ENCODE measurements around the gene PPME1. TPM values are rescaled to one million over a fixed set of nuclear protein-coding genes. Genes with fewer than 3 reads are reported as not detected.

The PPME1 gene
- total RNA-seq, 1 experiment from 2014 or later: 99.4 TPM

DNA sequence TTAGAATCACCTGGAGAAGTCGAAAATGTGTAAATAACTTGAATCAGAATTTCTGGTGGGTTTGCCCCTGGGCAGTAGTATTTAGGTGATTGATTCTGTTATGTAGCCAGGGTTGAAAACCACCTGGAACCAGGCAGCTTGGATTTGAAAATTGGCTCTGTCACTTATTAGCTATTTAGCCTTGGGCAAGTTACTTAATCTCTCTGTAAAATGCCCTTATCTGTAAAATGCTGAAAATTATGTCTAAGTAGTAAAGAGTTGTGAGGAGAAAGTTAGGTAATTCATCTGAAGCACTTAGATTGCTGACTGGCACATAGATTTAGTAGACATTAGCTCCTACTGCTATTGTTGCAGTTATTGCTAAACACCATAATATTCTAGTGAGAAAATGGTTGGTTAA lies 49.3 kb downstream of the PPME1 start:
- in situ Hi-C loops (cut with HindIII; ENCODE audit: low pct_unique_long_range_greater_than_20kb, low sequenced_read_pairs): no loop called here
- POLR2A ChIA-PET: no interaction called here
- Histone ChIP-seq H3K4me3 (ENCODE audit: low read depth in 2 of 2, low read length in 2 of 2) (no peak overlapping the region), H3K4me1 (ENCODE audit: control insufficient read depth, insufficient read depth, low read length) (no peaks in the 10 kb centered on the region), H3K9me3 (ENCODE audit: control insufficient read depth, insufficient read depth, low read depth, low read length) (no peaks in the 10 kb centered on the region), H3K27me3 (ENCODE audit: control insufficient read depth, insufficient read depth, low read length) (no peaks in the 10 kb centered on the region), H3K36me3 (ENCODE audit: control insufficient read depth, insufficient read depth, low read length) (no peaks in the 10 kb centered on the region), H3K27ac (ENCODE audit: low read length) (no peak overlapping the region)
- CTCF ChIA-PET: no interaction called here
- no TSS peak for BruUV-seq (replicated peaks)
- DNase-seq (ENCODE audit: low read depth, low spot score) (no peak), ATAC-seq (no peak)
- TF ChIP-seq TCF7L2 (IDR thresholded peaks at IDR 0.05; ENCODE audit: low read depth, low read length) (no peak), POLR2AphosphoS5 (IDR thresholded peaks at IDR 0.05; ENCODE audit: low read depth, low read length) (no peak), SIN3A (IDR thresholded peaks at IDR 0.05; ENCODE audit: borderline replicate concordance, insufficient read depth, low read depth, low read length) (no peak)
- TF ChIP-seq, protein P1, sequence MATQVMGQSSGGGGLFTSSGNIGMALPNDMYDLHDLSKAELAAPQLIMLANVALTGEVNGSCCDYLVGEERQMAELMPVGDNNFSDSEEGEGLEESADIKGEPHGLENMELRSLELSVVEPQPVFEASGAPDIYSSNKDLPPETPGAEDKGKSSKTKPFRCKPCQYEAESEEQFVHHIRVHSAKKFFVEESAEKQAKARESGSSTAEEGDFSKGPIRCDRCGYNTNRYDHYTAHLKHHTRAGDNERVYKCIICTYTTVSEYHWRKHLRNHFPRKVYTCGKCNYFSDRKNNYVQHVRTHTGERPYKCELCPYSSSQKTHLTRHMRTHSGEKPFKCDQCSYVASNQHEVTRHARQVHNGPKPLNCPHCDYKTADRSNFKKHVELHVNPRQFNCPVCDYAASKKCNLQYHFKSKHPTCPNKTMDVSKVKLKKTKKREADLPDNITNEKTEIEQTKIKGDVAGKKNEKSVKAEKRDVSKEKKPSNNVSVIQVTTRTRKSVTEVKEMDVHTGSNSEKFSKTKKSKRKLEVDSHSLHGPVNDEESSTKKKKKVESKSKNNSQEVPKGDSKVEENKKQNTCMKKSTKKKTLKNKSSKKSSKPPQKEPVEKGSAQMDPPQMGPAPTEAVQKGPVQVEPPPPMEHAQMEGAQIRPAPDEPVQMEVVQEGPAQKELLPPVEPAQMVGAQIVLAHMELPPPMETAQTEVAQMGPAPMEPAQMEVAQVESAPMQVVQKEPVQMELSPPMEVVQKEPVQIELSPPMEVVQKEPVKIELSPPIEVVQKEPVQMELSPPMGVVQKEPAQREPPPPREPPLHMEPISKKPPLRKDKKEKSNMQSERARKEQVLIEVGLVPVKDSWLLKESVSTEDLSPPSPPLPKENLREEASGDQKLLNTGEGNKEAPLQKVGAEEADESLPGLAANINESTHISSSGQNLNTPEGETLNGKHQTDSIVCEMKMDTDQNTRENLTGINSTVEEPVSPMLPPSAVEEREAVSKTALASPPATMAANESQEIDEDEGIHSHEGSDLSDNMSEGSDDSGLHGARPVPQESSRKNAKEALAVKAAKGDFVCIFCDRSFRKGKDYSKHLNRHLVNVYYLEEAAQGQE (IDR thresholded peaks at IDR 0.05; ENCODE audit: insufficient read depth in 1 of 2, low read depth in 2 of 2, low read length in 1 of 2): no peak
- TF ChIP-seq, protein P2, sequence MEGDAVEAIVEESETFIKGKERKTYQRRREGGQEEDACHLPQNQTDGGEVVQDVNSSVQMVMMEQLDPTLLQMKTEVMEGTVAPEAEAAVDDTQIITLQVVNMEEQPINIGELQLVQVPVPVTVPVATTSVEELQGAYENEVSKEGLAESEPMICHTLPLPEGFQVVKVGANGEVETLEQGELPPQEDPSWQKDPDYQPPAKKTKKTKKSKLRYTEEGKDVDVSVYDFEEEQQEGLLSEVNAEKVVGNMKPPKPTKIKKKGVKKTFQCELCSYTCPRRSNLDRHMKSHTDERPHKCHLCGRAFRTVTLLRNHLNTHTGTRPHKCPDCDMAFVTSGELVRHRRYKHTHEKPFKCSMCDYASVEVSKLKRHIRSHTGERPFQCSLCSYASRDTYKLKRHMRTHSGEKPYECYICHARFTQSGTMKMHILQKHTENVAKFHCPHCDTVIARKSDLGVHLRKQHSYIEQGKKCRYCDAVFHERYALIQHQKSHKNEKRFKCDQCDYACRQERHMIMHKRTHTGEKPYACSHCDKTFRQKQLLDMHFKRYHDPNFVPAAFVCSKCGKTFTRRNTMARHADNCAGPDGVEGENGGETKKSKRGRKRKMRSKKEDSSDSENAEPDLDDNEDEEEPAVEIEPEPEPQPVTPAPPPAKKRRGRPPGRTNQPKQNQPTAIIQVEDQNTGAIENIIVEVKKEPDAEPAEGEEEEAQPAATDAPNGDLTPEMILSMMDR (IDR thresholded peaks at IDR 0.05): no peak
- intact Hi-C loops (cut with micrococcal nuclease; ENCODE audit: unreplicated experiment): no loop called here

DNA sequence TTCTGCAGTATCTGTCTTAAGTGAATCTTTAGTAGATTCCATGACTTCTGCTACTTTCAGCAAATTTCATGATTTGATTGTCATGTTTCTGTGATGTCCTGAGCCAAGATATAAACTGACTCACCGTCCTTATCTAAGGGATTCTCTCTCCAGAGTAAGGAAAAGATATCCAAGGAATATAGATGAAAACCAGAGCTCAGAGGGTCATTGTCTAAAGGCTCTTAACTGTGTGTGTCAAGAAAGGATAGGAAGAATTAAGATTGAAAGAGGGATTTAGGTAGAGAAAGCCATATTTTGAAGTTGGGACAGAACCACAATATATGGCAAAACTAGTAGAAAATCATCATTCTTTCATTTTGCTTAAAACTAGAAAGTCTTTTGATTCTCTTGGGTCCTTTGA lies 50.7 kb downstream of the PPME1 start:
- Histone ChIP-seq H3K4me3 (ENCODE audit: low read depth in 2 of 2, low read length in 2 of 2) (no peak overlapping the region), H3K27me3 (ENCODE audit: control insufficient read depth, insufficient read depth, low read length) (no peaks in the 10 kb centered on the region), H3K36me3 (ENCODE audit: control insufficient read depth, insufficient read depth, low read length) (0 out of 2 replicates have a peak, but pooled peaks cover 2% of the 10 kb centered on the region), H3K4me1 (ENCODE audit: control insufficient read depth, insufficient read depth, low read length) (no peaks in the 10 kb centered on the region), H3K27ac (ENCODE audit: low read length) (no peak overlapping the region), H3K9me3 (ENCODE audit: control insufficient read depth, insufficient read depth, low read depth, low read length) (no peaks in the 10 kb centered on the region)
- POLR2A ChIA-PET: no interaction called here
- DNase-seq (ENCODE audit: low read depth, low spot score) (no peak), ATAC-seq (no peak)
- CTCF ChIA-PET: no interaction called here
- intact Hi-C loops (cut with micrococcal nuclease; ENCODE audit: unreplicated experiment): no loop called here
- TF ChIP-seq SIN3A (IDR thresholded peaks at IDR 0.05; ENCODE audit: borderline replicate concordance, insufficient read depth, low read depth, low read length) (no peak), TCF7L2 (IDR thresholded peaks at IDR 0.05; ENCODE audit: low read depth, low read length) (no peak), POLR2AphosphoS5 (IDR thresholded peaks at IDR 0.05; ENCODE audit: low read depth, low read length) (no peak)
- TF ChIP-seq, protein P2 (IDR thresholded peaks at IDR 0.05): no peak
- TF ChIP-seq, protein P1 (IDR thresholded peaks at IDR 0.05; ENCODE audit: insufficient read depth in 1 of 2, low read depth in 2 of 2, low read length in 1 of 2): no peak
- BruUV-seq (replicated peaks): no TSS peak
- in situ Hi-C loops (cut with HindIII; ENCODE audit: low pct_unique_long_range_greater_than_20kb, low sequenced_read_pairs): no loop called here
